ENCODE results near the gene HSPA1B. TPM values are rescaled to one million over a fixed set of nuclear protein-coding genes. Genes with fewer than 3 reads are reported as not detected.

HSPA1B gene
- total and polyA plus RNA-seq, 2 donors (not counting 1 experiment from before 2014, with no cell fraction given) = 79.2 to 145 TPM

DNA sequence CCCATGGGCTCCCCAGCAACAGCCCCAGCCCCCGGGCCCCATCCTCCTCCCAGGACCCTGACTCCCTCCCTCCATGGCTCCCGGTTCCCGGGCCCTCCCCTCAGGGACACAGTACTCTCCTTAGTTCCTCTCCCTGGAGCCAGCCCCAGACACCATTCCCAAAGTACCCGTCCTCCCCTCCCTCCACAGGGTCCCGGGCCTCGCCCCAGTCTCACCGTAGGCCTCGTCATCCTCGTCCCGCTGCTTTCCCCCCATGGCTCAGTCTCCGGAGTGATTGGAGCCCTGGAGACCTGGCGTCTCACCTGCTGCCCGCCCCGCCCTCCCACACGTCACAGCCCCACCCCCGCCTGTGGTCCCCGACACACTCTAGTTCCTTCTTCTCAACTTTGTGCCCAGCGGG lies 51.2 kb downstream of the HSPA1B start, which contains the start of gene SLC44A4:
TSS of gene SLC44A4 (minus strand) at position 272 of the 400 bp plus-strand sequence. CDS start at position 255, 17 bp downstream.
- ChIA-PET POLR2A (interaction anchor here (0.6 kb wide), 2 partner anchors 23 to 44 kb away, joined by 3 to 4 read pairs; partner anchors contain the start of gene ZBTB12), CTCF (no interaction called here)
- WGBS (ENCODE audit: insufficient coverage) = 75% methylated on average over 16 of the region's 18 CpGs
- Histone ChIP-seq H3K79me2 (ENCODE audit: control insufficient read depth, insufficient read depth, low read length) (no peaks in the 10 kb centered on the region), H3K27ac (ENCODE audit: low read length in 2 of 2) (no peak within 1 kb of the TSS), H3K27me3 (replicated peaks in 1 of 4; ENCODE audit: control extremely low read depth in 1 of 4, control insufficient read depth in 3 of 4, insufficient read depth in 4 of 4, low read length in 3 of 4) (no peaks in the 10 kb centered on the region), H4K20me1 (ENCODE audit: control insufficient read depth, insufficient read depth, low read length, poor library complexity, severe bottlenecking) (no peaks in the 10 kb centered on the region), H3K9me3 (ENCODE audit: control extremely low read depth in 1 of 3, control insufficient read depth in 2 of 3, insufficient read depth in 1 of 3, low read length in 2 of 3) (no peaks in the 10 kb centered on the region), H3K4me1 (ENCODE audit: control insufficient read depth in 2 of 2, insufficient read depth in 2 of 2, low read length in 2 of 2) (no peaks in the 10 kb centered on the region), H3K36me3 (replicated peaks in 1 of 2; ENCODE audit: control extremely low read depth in 1 of 2, control insufficient read depth in 1 of 2, extremely low read depth in 1 of 2, insufficient read depth in 2 of 2, low read length in 1 of 2) (peaks cover 0 to 38% of the 10 kb centered on the region in 2 experiments), H3K4me2 (replicated peaks; ENCODE audit: low read depth, low read length, poor library complexity, severe bottlenecking) (no peak within 1 kb of the TSS), H3K9ac (ENCODE audit: low read length) (no peak within 1 kb of the TSS), H3K4me3 (ENCODE audit: control extremely low read depth in 1 of 5, extremely low read depth in 1 of 5, insufficient read depth in 1 of 5, low read depth in 2 of 5, low read length in 4 of 5) (no peak within 1 kb of the TSS), H2AFZ (ENCODE audit: insufficient read depth, low read depth, low read length, poor library complexity, severe bottlenecking) (no peak within 1 kb of the TSS)
- no peak for TF ChIP-seq EZH2 (IDR thresholded peaks at IDR 0.05; ENCODE audit: borderline replicate concordance, insufficient read depth, low read depth, low read length, poor library complexity, severe bottlenecking)
- TF ChIP-seq, protein P1, sequence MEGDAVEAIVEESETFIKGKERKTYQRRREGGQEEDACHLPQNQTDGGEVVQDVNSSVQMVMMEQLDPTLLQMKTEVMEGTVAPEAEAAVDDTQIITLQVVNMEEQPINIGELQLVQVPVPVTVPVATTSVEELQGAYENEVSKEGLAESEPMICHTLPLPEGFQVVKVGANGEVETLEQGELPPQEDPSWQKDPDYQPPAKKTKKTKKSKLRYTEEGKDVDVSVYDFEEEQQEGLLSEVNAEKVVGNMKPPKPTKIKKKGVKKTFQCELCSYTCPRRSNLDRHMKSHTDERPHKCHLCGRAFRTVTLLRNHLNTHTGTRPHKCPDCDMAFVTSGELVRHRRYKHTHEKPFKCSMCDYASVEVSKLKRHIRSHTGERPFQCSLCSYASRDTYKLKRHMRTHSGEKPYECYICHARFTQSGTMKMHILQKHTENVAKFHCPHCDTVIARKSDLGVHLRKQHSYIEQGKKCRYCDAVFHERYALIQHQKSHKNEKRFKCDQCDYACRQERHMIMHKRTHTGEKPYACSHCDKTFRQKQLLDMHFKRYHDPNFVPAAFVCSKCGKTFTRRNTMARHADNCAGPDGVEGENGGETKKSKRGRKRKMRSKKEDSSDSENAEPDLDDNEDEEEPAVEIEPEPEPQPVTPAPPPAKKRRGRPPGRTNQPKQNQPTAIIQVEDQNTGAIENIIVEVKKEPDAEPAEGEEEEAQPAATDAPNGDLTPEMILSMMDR (IDR thresholded peaks at IDR 0.05) = no peak
- Mint-ChIP-seq H3K4me1 (no peaks in the 10 kb centered on the region), H3K27ac (no peak within 1 kb of the TSS), H3K9me3 (ENCODE audit: insufficient read depth) (no peaks in the 10 kb centered on the region), H3K27me3 (no peaks in the 10 kb centered on the region), H3K4me3 (no peak within 1 kb of the TSS)
- intact Hi-C loops (cut with micrococcal nuclease) = no loop called here
- ATAC-seq (ENCODE audit: low read depth) = no peak
- no peak for DNase-seq

DNA sequence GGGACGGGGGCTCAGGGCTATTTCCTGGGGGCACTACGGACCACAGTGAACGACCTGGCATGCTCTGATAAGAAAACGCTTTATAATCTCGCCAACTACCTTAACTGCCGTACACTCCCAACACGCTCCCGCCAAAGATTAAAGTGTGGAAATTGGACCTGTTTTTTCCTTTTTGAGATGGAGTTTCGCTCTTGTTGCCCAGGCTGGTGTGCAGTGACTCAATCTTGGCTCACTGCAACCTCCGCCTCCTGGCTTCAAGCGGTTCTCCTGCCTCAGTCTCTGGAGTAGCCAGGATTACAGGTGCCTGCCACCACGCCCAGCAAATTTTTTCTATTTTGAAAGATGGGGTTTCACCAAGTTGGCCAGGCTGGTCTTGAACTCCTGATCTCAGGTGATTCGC lies 51.6 kb downstream of the HSPA1B start:
- H3K27ac ChIP-seq (ENCODE audit: low read length in 2 of 2) = no peak overlapping the region
- no peaks in the 10 kb centered on the region for H3K4me1 ChIP-seq (ENCODE audit: control insufficient read depth in 2 of 2, insufficient read depth in 2 of 2, low read length in 2 of 2)
- H3K9ac ChIP-seq (ENCODE audit: low read length) = no peak overlapping the region
- H3K4me3 Mint-ChIP-seq = no peak overlapping the region
- no peaks in the 10 kb centered on the region for H3K9me3 ChIP-seq (ENCODE audit: control extremely low read depth in 1 of 3, control insufficient read depth in 2 of 3, insufficient read depth in 1 of 3, low read length in 2 of 3)
- 87% methylated on average over 4 of the region's 13 CpGs for WGBS (ENCODE audit: insufficient coverage)
- POLR2A ChIA-PET = interaction anchor here (0.6 kb wide), 1 partner anchor 44 kb away, joined by 3 read pairs; no protein-coding TSS in a partner anchor
- H3K9me3 Mint-ChIP-seq (ENCODE audit: insufficient read depth) = no peaks in the 10 kb centered on the region
- H3K4me1 Mint-ChIP-seq = no peaks in the 10 kb centered on the region
- TF ChIP-seq, protein P1 (IDR thresholded peaks at IDR 0.05) = no peak
- no peak for TF ChIP-seq EZH2 (IDR thresholded peaks at IDR 0.05; ENCODE audit: borderline replicate concordance, insufficient read depth, low read depth, low read length, poor library complexity, severe bottlenecking)
- CTCF ChIA-PET = no interaction called here
- no peaks in the 10 kb centered on the region for H4K20me1 ChIP-seq (ENCODE audit: control insufficient read depth, insufficient read depth, low read length, poor library complexity, severe bottlenecking)
- DNase-seq = no peak
- H3K27me3 ChIP-seq (replicated peaks in 1 of 4; ENCODE audit: control extremely low read depth in 1 of 4, control insufficient read depth in 3 of 4, insufficient read depth in 4 of 4, low read length in 3 of 4) = no peaks in the 10 kb centered on the region
- H3K4me3 ChIP-seq (ENCODE audit: control extremely low read depth in 1 of 5, extremely low read depth in 1 of 5, insufficient read depth in 1 of 5, low read depth in 2 of 5, low read length in 4 of 5) = no peak overlapping the region
- no peaks in the 10 kb centered on the region for H3K27me3 Mint-ChIP-seq
- no peaks in the 10 kb centered on the region for H3K79me2 ChIP-seq (ENCODE audit: control insufficient read depth, insufficient read depth, low read length)
- peaks cover 0 to 41% of the 10 kb centered on the region in 2 experiments for H3K36me3 ChIP-seq (replicated peaks in 1 of 2; ENCODE audit: control extremely low read depth in 1 of 2, control insufficient read depth in 1 of 2, extremely low read depth in 1 of 2, insufficient read depth in 2 of 2, low read length in 1 of 2)
- ATAC-seq (ENCODE audit: low read depth) = no peak
- H2AFZ ChIP-seq (ENCODE audit: insufficient read depth, low read depth, low read length, poor library complexity, severe bottlenecking) = no peak overlapping the region
- H3K27ac Mint-ChIP-seq = no peak overlapping the region
- no peak overlapping the region for H3K4me2 ChIP-seq (replicated peaks; ENCODE audit: low read depth, low read length, poor library complexity, severe bottlenecking)
- intact Hi-C loops (cut with micrococcal nuclease) = no loop called here

Small RNAs within 50 kb of the gene (small RNA-seq; reads per million reads assigned to genes)
- gene RF00019 (ENCODE audit: insufficient read length, low read depth, low replicate concordance) (not detected), gene SNORD48 (ENCODE audit: insufficient read length, low read depth, low replicate concordance) (1,297 reads per million, percentile 98 among the genes with 10 or more reads in this experiment), gene SNORD52 (ENCODE audit: insufficient read length, low read depth, low replicate concordance) (not detected)

Other genes starting within 250 kb of the HSPA1B start
Only the 30 nearest of the 38 such genes appear.
- gene APOM, start 171.8 kb upstream of the HSPA1B start, total RNA-seq = 2.6 and 3.6 TPM in 2 replicates
- gene APOM, start 171.8 kb upstream of the HSPA1B start, polyA plus RNA-seq = 11.6 and 11.9 TPM in 2 replicates
- 34.0 and 35.1 TPM in 2 replicates for gene C6orf47, start 167.0 kb upstream of the HSPA1B start, total RNA-seq
- gene C6orf47, start 167.0 kb upstream of the HSPA1B start, polyA plus RNA-seq = 5.8 and 7.6 TPM in 2 replicates
- 24.2 and 24.3 TPM in 2 replicates for gene GPANK1, start 162.7 kb upstream of the HSPA1B start, total RNA-seq
- 18.3 and 22.6 TPM in 2 replicates for gene GPANK1, start 162.7 kb upstream of the HSPA1B start, polyA plus RNA-seq
- gene CSNK2B, start 161.7 kb upstream of the HSPA1B start, total RNA-seq = 141 and 146 TPM in 2 replicates
- 124 and 142 TPM in 2 replicates for gene CSNK2B, start 161.7 kb upstream of the HSPA1B start, polyA plus RNA-seq
- gene LY6G5B, start 157.8 kb upstream of the HSPA1B start, total RNA-seq = 42.3 and 44.2 TPM in 2 replicates
- gene LY6G5B, start 157.8 kb upstream of the HSPA1B start, polyA plus RNA-seq = 25.2 and 28.4 TPM in 2 replicates
- gene LY6G5C, start 146.7 kb upstream of the HSPA1B start, total RNA-seq = 0.76 and 2.1 TPM in 2 replicates
- 0.40 and 3.4 TPM in 2 replicates for gene LY6G5C, start 146.7 kb upstream of the HSPA1B start, polyA plus RNA-seq
- gene ABHD16A, start 124.4 kb upstream of the HSPA1B start, total RNA-seq = 78.3 and 90.3 TPM in 2 replicates
- 97.5 and 97.6 TPM in 2 replicates for gene ABHD16A, start 124.4 kb upstream of the HSPA1B start, polyA plus RNA-seq
- not detected in 2 replicates for gene LY6G6F, start 120.9 kb upstream of the HSPA1B start, total RNA-seq
- gene LY6G6F, start 120.9 kb upstream of the HSPA1B start, polyA plus RNA-seq = 0.32 TPM in 1 of 2 replicates, not detected in the other
- gene LY6G6D, start 112.4 kb upstream of the HSPA1B start, total RNA-seq = not detected in 2 replicates
- gene LY6G6D, start 112.4 kb upstream of the HSPA1B start, polyA plus RNA-seq = not detected in 2 replicates
- gene LY6G6C, start 106.0 kb upstream of the HSPA1B start, total RNA-seq = not detected in 2 replicates
- 0.13 and 0.30 TPM in 2 replicates for gene LY6G6C, start 106.0 kb upstream of the HSPA1B start, polyA plus RNA-seq
- gene MPIG6B, start 104.4 kb upstream of the HSPA1B start, total RNA-seq = 0.24 and 0.54 TPM in 2 replicates
- gene MPIG6B, start 104.4 kb upstream of the HSPA1B start, polyA plus RNA-seq = 1.6 and 4.8 TPM in 2 replicates
- 51.1 and 59.2 TPM in 2 replicates for gene DDAH2, start 98.4 kb upstream of the HSPA1B start, total RNA-seq
- gene DDAH2, start 98.4 kb upstream of the HSPA1B start, polyA plus RNA-seq = 64.7 and 87.2 TPM in 2 replicates
- 216 and 221 TPM in 2 replicates for gene CLIC1, start 91.2 kb upstream of the HSPA1B start, total RNA-seq
- 178 and 290 TPM in 2 replicates for gene CLIC1, start 91.2 kb upstream of the HSPA1B start, polyA plus RNA-seq
- 49.9 and 50.1 TPM in 2 replicates for gene MSH5, start 87.7 kb upstream of the HSPA1B start, total RNA-seq
- gene MSH5, start 87.7 kb upstream of the HSPA1B start, polyA plus RNA-seq = 51.6 and 64.7 TPM in 2 replicates
- 11.1 and 12.9 TPM in 2 replicates for gene SAPCD1, start 65.1 kb upstream of the HSPA1B start, total RNA-seq
- gene SAPCD1, start 65.1 kb upstream of the HSPA1B start, polyA plus RNA-seq = 12.9 and 21.5 TPM in 2 replicates
- gene VWA7, start 50.4 kb upstream of the HSPA1B start, total RNA-seq = 5.2 and 5.6 TPM in 2 replicates
- 3.2 and 6.0 TPM in 2 replicates for gene VWA7, start 50.4 kb upstream of the HSPA1B start, polyA plus RNA-seq
- gene VARS1, start 32.0 kb upstream of the HSPA1B start, total RNA-seq = 47.4 and 52.3 TPM in 2 replicates
- 54.8 and 66.8 TPM in 2 replicates for gene VARS1, start 32.0 kb upstream of the HSPA1B start, polyA plus RNA-seq
- gene LSM2, start 20.8 kb upstream of the HSPA1B start, total RNA-seq = 45.3 and 52.4 TPM in 2 replicates
- gene LSM2, start 20.8 kb upstream of the HSPA1B start, polyA plus RNA-seq = 37.7 and 57.4 TPM in 2 replicates
- gene HSPA1L, start 12.5 kb upstream of the HSPA1B start, total RNA-seq = 2.0 and 2.4 TPM in 2 replicates
- 0.49 and 0.81 TPM in 2 replicates for gene HSPA1L, start 12.5 kb upstream of the HSPA1B start, polyA plus RNA-seq
- 58.8 and 61.2 TPM in 2 replicates for gene HSPA1A, start 12.2 kb upstream of the HSPA1B start, total RNA-seq
- 63.3 and 129 TPM in 2 replicates for gene HSPA1A, start 12.2 kb upstream of the HSPA1B start, polyA plus RNA-seq
- gene NEU1, start 35.1 kb downstream of the HSPA1B start, total RNA-seq = 25.3 and 26.0 TPM in 2 replicates
- 35.1 and 47.2 TPM in 2 replicates for gene NEU1, start 35.1 kb downstream of the HSPA1B start, polyA plus RNA-seq
- not detected in 2 replicates for gene SLC44A4, start 51.3 kb downstream of the HSPA1B start, total RNA-seq
- not detected in 2 replicates for gene SLC44A4, start 51.3 kb downstream of the HSPA1B start, polyA plus RNA-seq
- gene EHMT2, start 70.0 kb downstream of the HSPA1B start, total RNA-seq = 86.1 and 87.4 TPM in 2 replicates
- 96.4 and 108 TPM in 2 replicates for gene EHMT2, start 70.0 kb downstream of the HSPA1B start, polyA plus RNA-seq
- gene ZBTB12, start 74.3 kb downstream of the HSPA1B start, total RNA-seq = 8.1 and 8.9 TPM in 2 replicates
- 1.2 and 1.4 TPM in 2 replicates for gene ZBTB12, start 74.3 kb downstream of the HSPA1B start, polyA plus RNA-seq
- 1.3 and 3.4 TPM in 2 replicates for gene C2, start 100.0 kb downstream of the HSPA1B start, total RNA-seq
- 0.23 and 0.28 TPM in 2 replicates for gene C2, start 100.0 kb downstream of the HSPA1B start, polyA plus RNA-seq
- not detected in 2 replicates for gene CFB, start 118.4 kb downstream of the HSPA1B start, total RNA-seq
- 0.09 TPM in 1 of 2 replicates, not detected in the other for gene CFB, start 118.4 kb downstream of the HSPA1B start, polyA plus RNA-seq
- 48.6 and 53.7 TPM in 2 replicates for gene NELFE, start 131.2 kb downstream of the HSPA1B start, total RNA-seq
- gene NELFE, start 131.2 kb downstream of the HSPA1B start, polyA plus RNA-seq = 39.0 and 40.0 TPM in 2 replicates
- 119 and 122 TPM in 2 replicates for gene SKIC2, start 131.4 kb downstream of the HSPA1B start, total RNA-seq
- 93.1 and 114 TPM in 2 replicates for gene SKIC2, start 131.4 kb downstream of the HSPA1B start, polyA plus RNA-seq
- gene DXO, start 144.4 kb downstream of the HSPA1B start, total RNA-seq = 33.9 and 36.1 TPM in 2 replicates
- 139 and 150 TPM in 2 replicates for gene DXO, start 144.4 kb downstream of the HSPA1B start, polyA plus RNA-seq
- gene C4A, start 154.3 kb downstream of the HSPA1B start, total RNA-seq = 10.5 and 11.1 TPM in 2 replicates
- 9.0 and 9.9 TPM in 2 replicates for gene C4A, start 154.3 kb downstream of the HSPA1B start, polyA plus RNA-seq

All from B cell (primary cell).